HEK293 (cell line): ENCODE results near the gene ZFHX3.

Experiments used
- CTCF ChIA-PET: fragments of 350-600 bp; formaldehyde crosslinking; extraction: SDS; loops from one replicate; lab custom pipeline; 2021; ENCODE audit warnings: antibody characterized with exemption; lab: Yijun Ruan, JAX
- POLR2A ChIA-PET: fragments of 300-600 bp; formaldehyde crosslinking; extraction: SDS; loops from one replicate; lab custom pipeline; 2020; ENCODE audit warnings: antibody characterized with exemption, inconsistent platforms; lab: Yijun Ruan, JAX
- H3K27ac ChIP-seq: fragments of 200-500 bp; sonication (Bioruptor generic); 2 replicates; pipeline ENCODE4 v1.5.1; 2014; ENCODE audit warnings: low read depth, low read length, control low read depth, inconsistent platforms; ENCODE audit errors: extremely low read depth
- H3K36me3 ChIP-seq, 2 experiments: fragments of 200-500 bp in 1 of 2; sonication (Bioruptor generic) in 1 of 2; 1 replicate in 1 of 2; 2 replicates in 1 of 2; pipeline ENCODE4 v1.5.1; 2014 to 2017; ENCODE audit warnings: inconsistent platforms in 2 of 2, low read length in 2 of 2; ENCODE audit not compliant: control insufficient read depth in 2 of 2, insufficient read depth in 1 of 2
- H3K4me1 ChIP-seq: fragments of 200-500 bp; sonication (Bioruptor generic); 2 replicates; pipeline ENCODE4 v1.5.1; 2014; ENCODE audit warnings: mild to moderate bottlenecking, low read length, inconsistent platforms; ENCODE audit not compliant: control insufficient read depth, insufficient read depth
- H3K4me3 ChIP-seq: 2 replicates; pipeline ENCODE4 v1.5.1; 2011; ENCODE audit warnings: low read depth, mild to moderate bottlenecking, control low read depth, low read length, moderate library complexity
- H3K9me3 ChIP-seq: fragments of 200-500 bp; sonication (Bioruptor generic); 2 replicates; pipeline ENCODE4 v1.5.1; 2014; ENCODE audit warnings: low read depth, low read length, inconsistent platforms; ENCODE audit not compliant: control insufficient read depth, insufficient read depth
- EGR2 ChIP-seq: fragments of 450-650 bp; formaldehyde crosslinking; IDR thresholded peaks from 2 replicates; pipeline ENCODE4 v1.5.1; 2016; ENCODE audit warnings: low read depth, missing biosample characterization, missing genetic modification characterization
- FEZF1 ChIP-seq: fragments of 450-650 bp; formaldehyde crosslinking; IDR thresholded peaks from 2 replicates; pipeline ENCODE4 v1.5.1; 2016; ENCODE audit warnings: missing biosample characterization, missing genetic modification characterization
- OSR2 ChIP-seq: fragments of 450-650 bp; formaldehyde crosslinking; IDR thresholded peaks from 2 replicates; pipeline ENCODE4 v1.5.1; 2016; ENCODE audit warnings: missing biosample characterization, missing genetic modification characterization
- REST ChIP-seq: fragments of 450-650 bp; formaldehyde crosslinking; IDR thresholded peaks from 2 replicates; pipeline ENCODE4 v1.5.1; 2016; ENCODE audit warnings: missing biosample characterization, missing genetic modification characterization
- ZBTB1 ChIP-seq: fragments of 450-650 bp; formaldehyde crosslinking; IDR thresholded peaks from 2 replicates; pipeline ENCODE4 v1.5.1; 2016; ENCODE audit warnings: missing biosample characterization, missing genetic modification characterization
- ZBTB21 ChIP-seq: fragments of 450-650 bp; formaldehyde crosslinking; IDR thresholded peaks from 2 replicates; pipeline ENCODE4 v1.5.1; 2017; ENCODE audit warnings: missing biosample characterization, missing genetic modification characterization
- ZBTB6 ChIP-seq: fragments of 450-650 bp; formaldehyde crosslinking; IDR thresholded peaks from 2 replicates; pipeline ENCODE4 v1.5.1; 2017; ENCODE audit warnings: missing biosample characterization, missing genetic modification characterization
- ZBTB7A ChIP-seq: fragments of 450-650 bp; formaldehyde crosslinking; IDR thresholded peaks from 2 replicates; pipeline ENCODE4 v1.5.1; 2016; ENCODE audit warnings: low read depth, missing biosample characterization, missing genetic modification characterization
- ZNF114 ChIP-seq: fragments of 450-650 bp; formaldehyde crosslinking; IDR thresholded peaks from 2 replicates; pipeline ENCODE4 v1.5.0; 2017; ENCODE audit warnings: missing biosample characterization, missing genetic modification characterization
- ZNF18 ChIP-seq: fragments of 450-650 bp; formaldehyde crosslinking; IDR thresholded peaks from 2 replicates; pipeline ENCODE4 v1.5.1; 2016; ENCODE audit warnings: missing biosample characterization, missing genetic modification characterization
- ZNF354C ChIP-seq: fragments of 450-650 bp; formaldehyde crosslinking; IDR thresholded peaks from 2 replicates; pipeline ENCODE4 v1.5.1; 2016; ENCODE audit warnings: missing biosample characterization, missing genetic modification characterization, low read depth, borderline replicate concordance
- ZNF366 ChIP-seq: fragments of 450-650 bp; formaldehyde crosslinking; conservative IDR thresholded peaks from 2 replicates; pipeline ENCODE4 v1.5.1; 2016; ENCODE audit warnings: missing biosample characterization, missing genetic modification characterization
- ZNF394 ChIP-seq: fragments of 450-650 bp; formaldehyde crosslinking; IDR thresholded peaks from 2 replicates; pipeline ENCODE4 v1.5.1; 2016; ENCODE audit warnings: missing biosample characterization, missing genetic modification characterization, mild to moderate bottlenecking, moderate library complexity, borderline replicate concordance
- ZNF521 ChIP-seq: fragments of 450-650 bp; formaldehyde crosslinking; IDR thresholded peaks from 2 replicates; pipeline ENCODE4 v1.5.1; 2017; ENCODE audit warnings: missing biosample characterization, mild to moderate bottlenecking, missing genetic modification characterization
- ZNF626 ChIP-seq: fragments of 450-650 bp; sonication (Bioruptor Pico); formaldehyde crosslinking; IDR thresholded peaks from 2 replicates; pipeline ENCODE4 v1.5.1; 2018; ENCODE audit warnings: missing biosample characterization, missing genetic modification characterization, inconsistent platforms
- TF ChIP-seq, protein P1 (sequence below): fragments of 450-650 bp; formaldehyde crosslinking; conservative IDR thresholded peaks from 2 replicates; pipeline ENCODE4 v1.5.1; 2016; ENCODE audit warnings: low read depth, missing biosample characterization, missing genetic modification characterization
- TF ChIP-seq, protein P2 (sequence below): fragments of 450-650 bp; formaldehyde crosslinking; IDR thresholded peaks from 2 replicates; pipeline ENCODE4 v1.5.1; 2016; ENCODE audit warnings: missing biosample characterization, missing genetic modification characterization
- TF ChIP-seq, protein P3 (sequence below): fragments of 450-650 bp; formaldehyde crosslinking; IDR thresholded peaks from 2 replicates; pipeline ENCODE4 v1.5.1; 2016; ENCODE audit warnings: missing biosample characterization, missing genetic modification characterization
- TF ChIP-seq, protein P4 (sequence below): fragments of 450-650 bp; formaldehyde crosslinking; IDR thresholded peaks from 2 replicates; pipeline ENCODE4 v1.5.1; 2016; ENCODE audit warnings: missing biosample characterization, missing genetic modification characterization, low read depth

The ZFHX3 gene

DNA sequence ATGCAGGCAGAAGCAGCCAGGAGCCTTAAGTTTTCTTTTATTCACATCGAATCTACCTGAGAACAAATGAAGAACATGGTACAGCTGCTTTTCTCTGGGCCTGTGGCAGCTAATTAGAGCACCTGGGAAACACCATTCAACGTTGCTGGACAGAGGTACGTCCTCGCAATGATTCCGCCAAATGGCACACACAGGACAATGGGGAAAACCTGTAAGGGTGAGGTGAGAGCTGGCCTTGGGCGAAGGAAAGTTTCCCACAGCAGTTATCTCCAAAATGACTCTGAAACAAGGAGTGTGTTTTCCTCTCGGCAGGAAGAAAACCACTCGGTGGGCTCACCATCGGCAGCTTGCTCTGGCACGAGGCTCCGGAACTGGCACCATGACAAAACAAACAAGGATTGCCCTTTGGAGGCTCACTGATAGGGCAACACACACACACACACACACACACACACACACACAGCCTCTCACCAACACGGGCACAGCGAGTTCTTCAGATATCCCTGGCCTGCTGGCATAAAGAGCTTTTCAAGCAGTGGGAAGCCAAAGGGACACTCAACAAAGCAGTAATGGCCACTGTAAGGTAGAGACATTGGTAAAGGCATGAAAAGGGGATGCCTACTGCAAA lies 73.7 kb downstream of the ZFHX3 start:
- CTCF ChIA-PET = interaction anchor here (1.4 kb wide), 1 partner anchor 142 kb away, joined by 3 read pairs; no protein-coding TSS in a partner anchor
- TF ChIP-seq, protein P1, sequence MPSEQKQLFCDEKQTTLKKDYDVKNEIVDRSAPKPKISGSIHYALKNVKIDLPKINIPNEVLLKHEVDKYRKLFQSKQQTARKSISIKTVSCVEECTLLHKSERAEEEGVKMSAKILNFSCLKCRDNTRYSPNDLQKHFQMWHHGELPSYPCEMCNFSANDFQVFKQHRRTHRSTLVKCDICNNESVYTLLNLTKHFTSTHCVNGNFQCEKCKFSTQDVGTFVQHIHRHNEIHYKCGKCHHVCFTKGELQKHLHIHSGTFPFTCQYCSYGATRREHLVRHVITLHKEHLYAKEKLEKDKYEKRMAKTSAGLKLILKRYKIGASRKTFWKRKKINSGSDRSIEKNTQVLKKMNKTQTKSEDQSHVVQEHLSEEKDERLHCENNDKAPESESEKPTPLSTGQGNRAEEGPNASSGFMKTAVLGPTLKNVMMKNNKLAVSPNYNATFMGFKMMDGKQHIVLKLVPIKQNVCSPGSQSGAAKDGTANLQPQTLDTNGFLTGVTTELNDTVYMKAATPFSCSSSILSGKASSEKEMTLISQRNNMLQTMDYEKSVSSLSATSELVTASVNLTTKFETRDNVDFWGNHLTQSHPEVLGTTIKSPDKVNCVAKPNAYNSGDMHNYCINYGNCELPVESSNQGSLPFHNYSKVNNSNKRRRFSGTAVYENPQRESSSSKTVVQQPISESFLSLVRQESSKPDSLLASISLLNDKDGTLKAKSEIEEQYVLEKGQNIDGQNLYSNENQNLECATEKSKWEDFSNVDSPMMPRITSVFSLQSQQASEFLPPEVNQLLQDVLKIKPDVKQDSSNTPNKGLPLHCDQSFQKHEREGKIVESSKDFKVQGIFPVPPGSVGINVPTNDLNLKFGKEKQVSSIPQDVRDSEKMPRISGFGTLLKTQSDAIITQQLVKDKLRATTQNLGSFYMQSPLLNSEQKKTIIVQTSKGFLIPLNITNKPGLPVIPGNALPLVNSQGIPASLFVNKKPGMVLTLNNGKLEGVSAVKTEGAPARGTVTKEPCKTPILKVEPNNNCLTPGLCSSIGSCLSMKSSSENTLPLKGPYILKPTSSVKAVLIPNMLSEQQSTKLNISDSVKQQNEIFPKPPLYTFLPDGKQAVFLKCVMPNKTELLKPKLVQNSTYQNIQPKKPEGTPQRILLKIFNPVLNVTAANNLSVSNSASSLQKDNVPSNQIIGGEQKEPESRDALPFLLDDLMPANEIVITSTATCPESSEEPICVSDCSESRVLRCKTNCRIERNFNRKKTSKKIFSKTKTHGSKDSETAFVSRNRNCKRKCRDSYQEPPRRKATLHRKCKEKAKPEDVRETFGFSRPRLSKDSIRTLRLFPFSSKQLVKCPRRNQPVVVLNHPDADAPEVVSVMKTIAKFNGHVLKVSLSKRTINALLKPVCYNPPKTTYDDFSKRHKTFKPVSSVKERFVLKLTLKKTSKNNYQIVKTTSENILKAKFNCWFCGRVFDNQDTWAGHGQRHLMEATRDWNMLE (tag by site-specific recombination) = no peak
- TF ChIP-seq ZBTB21 (tag by site-specific recombination) (no peak), EGR2 (tag by site-specific recombination) (no peak), ZNF394 (no peak), ZNF354C (no peak), REST (tag by site-specific recombination) (no peak), ZNF626 (tag by site-specific recombination) (no peak), ZNF366 (tag by site-specific recombination) (no peak), ZBTB7A (no peak), FEZF1 (tag by site-specific recombination) (peak; percentile 65), ZNF521 (tag by site-specific recombination) (no peak), ZBTB6 (tag by site-specific recombination) (peak; percentile 67; the same call in 1 of the 2 replicates), OSR2 (no peak), ZNF18 (tag by site-specific recombination) (no peak), ZBTB1 (tag by site-specific recombination) (no peak), ZNF114 (tag by site-specific recombination) (no peak)
- TF ChIP-seq, protein P2, sequence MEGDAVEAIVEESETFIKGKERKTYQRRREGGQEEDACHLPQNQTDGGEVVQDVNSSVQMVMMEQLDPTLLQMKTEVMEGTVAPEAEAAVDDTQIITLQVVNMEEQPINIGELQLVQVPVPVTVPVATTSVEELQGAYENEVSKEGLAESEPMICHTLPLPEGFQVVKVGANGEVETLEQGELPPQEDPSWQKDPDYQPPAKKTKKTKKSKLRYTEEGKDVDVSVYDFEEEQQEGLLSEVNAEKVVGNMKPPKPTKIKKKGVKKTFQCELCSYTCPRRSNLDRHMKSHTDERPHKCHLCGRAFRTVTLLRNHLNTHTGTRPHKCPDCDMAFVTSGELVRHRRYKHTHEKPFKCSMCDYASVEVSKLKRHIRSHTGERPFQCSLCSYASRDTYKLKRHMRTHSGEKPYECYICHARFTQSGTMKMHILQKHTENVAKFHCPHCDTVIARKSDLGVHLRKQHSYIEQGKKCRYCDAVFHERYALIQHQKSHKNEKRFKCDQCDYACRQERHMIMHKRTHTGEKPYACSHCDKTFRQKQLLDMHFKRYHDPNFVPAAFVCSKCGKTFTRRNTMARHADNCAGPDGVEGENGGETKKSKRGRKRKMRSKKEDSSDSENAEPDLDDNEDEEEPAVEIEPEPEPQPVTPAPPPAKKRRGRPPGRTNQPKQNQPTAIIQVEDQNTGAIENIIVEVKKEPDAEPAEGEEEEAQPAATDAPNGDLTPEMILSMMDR (tag by site-specific recombination) = no peak
- TF ChIP-seq, protein P3, sequence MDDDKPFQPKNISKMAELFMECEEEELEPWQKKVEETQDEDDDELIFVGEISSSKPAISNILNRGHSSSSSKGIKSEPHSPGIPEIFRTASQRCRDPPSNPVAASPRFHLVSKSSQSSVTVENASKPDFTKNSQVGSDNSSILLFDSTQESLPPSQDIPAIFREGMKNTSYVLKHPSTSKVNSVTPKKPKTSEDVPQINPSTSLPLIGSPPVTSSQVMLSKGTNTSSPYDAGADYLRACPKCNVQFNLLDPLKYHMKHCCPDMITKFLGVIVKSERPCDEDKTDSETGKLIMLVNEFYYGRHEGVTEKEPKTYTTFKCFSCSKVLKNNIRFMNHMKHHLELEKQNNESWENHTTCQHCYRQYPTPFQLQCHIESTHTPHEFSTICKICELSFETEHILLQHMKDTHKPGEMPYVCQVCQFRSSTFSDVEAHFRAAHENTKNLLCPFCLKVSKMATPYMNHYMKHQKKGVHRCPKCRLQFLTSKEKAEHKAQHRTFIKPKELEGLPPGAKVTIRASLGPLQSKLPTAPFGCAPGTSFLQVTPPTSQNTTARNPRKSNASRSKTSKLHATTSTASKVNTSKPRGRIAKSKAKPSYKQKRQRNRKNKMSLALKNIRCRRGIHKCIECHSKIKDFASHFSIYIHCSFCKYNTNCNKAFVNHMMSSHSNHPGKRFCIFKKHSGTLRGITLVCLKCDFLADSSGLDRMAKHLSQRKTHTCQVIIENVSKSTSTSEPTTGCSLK (tag by site-specific recombination) = no peak
- TF ChIP-seq, protein P4, sequence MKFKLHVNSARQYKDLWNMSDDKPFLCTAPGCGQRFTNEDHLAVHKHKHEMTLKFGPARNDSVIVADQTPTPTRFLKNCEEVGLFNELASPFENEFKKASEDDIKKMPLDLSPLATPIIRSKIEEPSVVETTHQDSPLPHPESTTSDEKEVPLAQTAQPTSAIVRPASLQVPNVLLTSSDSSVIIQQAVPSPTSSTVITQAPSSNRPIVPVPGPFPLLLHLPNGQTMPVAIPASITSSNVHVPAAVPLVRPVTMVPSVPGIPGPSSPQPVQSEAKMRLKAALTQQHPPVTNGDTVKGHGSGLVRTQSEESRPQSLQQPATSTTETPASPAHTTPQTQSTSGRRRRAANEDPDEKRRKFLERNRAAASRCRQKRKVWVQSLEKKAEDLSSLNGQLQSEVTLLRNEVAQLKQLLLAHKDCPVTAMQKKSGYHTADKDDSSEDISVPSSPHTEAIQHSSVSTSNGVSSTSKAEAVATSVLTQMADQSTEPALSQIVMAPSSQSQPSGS (tag by site-specific recombination) = no peak

More for the DNA sequence above, 73.7 kb downstream of the ZFHX3 start:
- Histone ChIP-seq H3K4me3 (no peak overlapping the region), H3K9me3 (no peaks in the 10 kb centered on the region), H3K4me1 (peaks cover 2% of the 10 kb centered on the region; the same call in 1 of the 2 replicates), H3K36me3 (no peaks in the 10 kb centered on the region), H3K27ac (no peak overlapping the region)
- POLR2A ChIA-PET = interaction anchor here (0.6 kb wide), 1 partner anchor 10 kb away, joined by 3 read pairs; no protein-coding TSS in a partner anchor
